GM10248 (cell line): ENCODE data around the gene TREM1.

Experiments
- CTCF ChIA-PET: fragments of 300-600 bp; sonication (Branson Sonifier 250); formaldehyde crosslinking; extraction: SDS; loops from one replicate; lab custom pipeline; 2021; ENCODE audit warnings: antibody characterized with exemption; lab: Yijun Ruan, JAX
- POLR2A ChIA-PET: fragments of 350-650 bp; sonication (Branson Sonifier 250); formaldehyde crosslinking; extraction: SDS; loops from one replicate; lab custom pipeline; 2020; ENCODE audit warnings: antibody characterized with exemption; lab: Yijun Ruan, JAX
- DNase-seq: peaks from one replicate; pipeline ENCODE4 v3.0.0; 2012; ENCODE audit errors: extremely low spot score
- TF ChIP-seq, protein P1 (sequence below): IDR thresholded peaks from 2 replicates; pipeline ENCODE4 v1.5.1; 2012; ENCODE audit warnings: mild to moderate bottlenecking, low read depth; ENCODE audit errors: extremely low read depth, missing control alignments, control extremely low read depth

The TREM1 gene

DNA sequence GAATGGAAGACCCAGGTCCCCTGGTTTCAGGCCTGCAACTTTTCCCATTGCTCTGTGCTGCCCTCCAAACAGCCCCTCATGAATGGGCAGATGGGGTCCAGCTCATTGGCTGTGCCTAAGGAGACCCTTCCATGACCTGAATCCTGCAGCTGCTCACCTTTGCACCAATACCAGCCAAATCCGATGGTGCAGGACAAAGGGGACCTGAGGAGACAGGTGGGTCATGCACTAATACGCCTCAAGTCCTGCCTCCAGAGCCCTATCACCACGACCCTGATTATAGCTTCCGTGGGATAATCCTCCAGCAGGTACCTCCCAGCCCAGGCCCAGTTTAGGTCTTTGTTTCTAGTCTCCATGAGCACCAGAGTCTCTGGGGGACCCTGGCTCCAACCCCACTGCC lies 16.8 kb downstream of the TREM1 start:
- ChIA-PET CTCF (interaction anchor here (1.2 to 1.8 kb wide), 6 partner anchors 9 to 99 kb away, joined by 3 to 6 read pairs (median 4); no protein-coding TSS in a partner anchor), POLR2A (no interaction called here)

DNA sequence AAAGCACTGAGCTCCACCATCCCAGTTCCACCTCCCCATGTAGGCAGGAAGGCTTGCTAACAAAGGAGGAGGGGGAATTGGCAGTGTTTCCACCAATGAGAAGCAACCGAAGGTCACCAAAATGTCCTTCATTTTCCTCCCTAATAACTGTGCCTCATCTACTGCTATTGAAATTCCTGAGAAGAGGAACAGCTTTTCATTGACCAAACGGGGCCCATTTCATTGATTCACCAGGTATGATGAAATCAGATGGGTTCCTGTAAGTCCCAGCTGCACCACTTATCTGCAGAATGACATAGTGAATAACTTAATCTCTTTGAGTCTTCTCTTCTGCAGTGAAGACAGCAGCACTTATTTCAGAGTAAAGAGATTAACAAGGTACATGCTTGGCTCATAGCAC lies 17.3 kb downstream of the TREM1 start:
- DNase-seq = no peak
- POLR2A ChIA-PET = no interaction called here
- CTCF ChIA-PET = interaction anchor here (1.0 to 1.8 kb wide), 7 partner anchors 8 to 99 kb away, joined by 3 to 6 read pairs (median 4); no protein-coding TSS in a partner anchor
- TF ChIP-seq, protein P1, sequence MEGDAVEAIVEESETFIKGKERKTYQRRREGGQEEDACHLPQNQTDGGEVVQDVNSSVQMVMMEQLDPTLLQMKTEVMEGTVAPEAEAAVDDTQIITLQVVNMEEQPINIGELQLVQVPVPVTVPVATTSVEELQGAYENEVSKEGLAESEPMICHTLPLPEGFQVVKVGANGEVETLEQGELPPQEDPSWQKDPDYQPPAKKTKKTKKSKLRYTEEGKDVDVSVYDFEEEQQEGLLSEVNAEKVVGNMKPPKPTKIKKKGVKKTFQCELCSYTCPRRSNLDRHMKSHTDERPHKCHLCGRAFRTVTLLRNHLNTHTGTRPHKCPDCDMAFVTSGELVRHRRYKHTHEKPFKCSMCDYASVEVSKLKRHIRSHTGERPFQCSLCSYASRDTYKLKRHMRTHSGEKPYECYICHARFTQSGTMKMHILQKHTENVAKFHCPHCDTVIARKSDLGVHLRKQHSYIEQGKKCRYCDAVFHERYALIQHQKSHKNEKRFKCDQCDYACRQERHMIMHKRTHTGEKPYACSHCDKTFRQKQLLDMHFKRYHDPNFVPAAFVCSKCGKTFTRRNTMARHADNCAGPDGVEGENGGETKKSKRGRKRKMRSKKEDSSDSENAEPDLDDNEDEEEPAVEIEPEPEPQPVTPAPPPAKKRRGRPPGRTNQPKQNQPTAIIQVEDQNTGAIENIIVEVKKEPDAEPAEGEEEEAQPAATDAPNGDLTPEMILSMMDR = no peak

More for the DNA sequence above, 16.8 kb downstream of the TREM1 start:
- DNase-seq = no peak
- TF ChIP-seq, protein P1 = no peak

DNA sequence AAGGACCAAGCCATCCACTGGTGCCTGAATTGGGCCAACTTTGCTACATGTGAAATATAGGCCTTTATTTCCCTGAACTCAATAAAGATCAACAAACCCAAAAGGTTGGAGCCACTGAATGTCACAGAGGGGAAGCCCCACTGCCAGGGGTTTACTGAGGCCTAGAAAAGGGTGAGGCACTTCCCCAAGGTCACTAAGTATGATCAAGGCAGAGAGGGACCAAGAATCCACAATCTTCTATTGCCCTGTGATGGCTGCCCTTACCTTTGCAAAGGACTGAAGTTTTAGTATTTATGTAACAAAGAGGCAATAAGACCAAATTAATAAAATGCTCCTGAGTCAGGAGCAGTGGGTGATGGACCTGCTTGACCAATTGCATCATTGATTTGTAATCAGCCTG lies 18.0 kb downstream of the TREM1 start:
- no peak for DNase-seq
- ChIA-PET POLR2A (no interaction called here), CTCF (interaction anchor here (1.0 to 1.8 kb wide), 3 partner anchors 9 to 10 kb away, joined by 3 to 6 read pairs (median 4); no protein-coding TSS in a partner anchor)
- TF ChIP-seq, protein P1 = no peak

DNA sequence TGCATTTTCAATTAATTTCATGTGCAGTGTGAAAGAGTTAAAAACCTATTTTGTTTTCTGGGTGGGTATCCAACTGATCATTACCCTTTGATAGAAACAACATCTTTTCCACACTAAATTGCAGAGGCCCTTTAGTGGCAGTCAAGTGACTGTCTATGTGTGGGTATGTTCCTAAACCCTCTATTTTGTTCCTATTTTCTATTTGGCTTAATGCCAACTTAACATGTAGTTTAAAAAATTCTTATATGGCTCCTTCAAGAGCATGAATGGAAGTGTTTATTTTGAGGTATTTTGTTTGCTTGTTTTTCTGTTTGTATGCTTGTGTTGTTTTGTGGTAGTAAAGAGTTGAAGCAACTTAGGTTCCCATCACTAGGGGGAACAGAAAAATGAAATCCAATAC lies 19.9 kb downstream of the TREM1 start:
- TF ChIP-seq, protein P1 = no peak
- ChIA-PET CTCF (interaction anchor here (1.4 kb wide), 1 partner anchor 12 kb away, joined by 4 read pairs; no protein-coding TSS in a partner anchor), POLR2A (no interaction called here)

DNA sequence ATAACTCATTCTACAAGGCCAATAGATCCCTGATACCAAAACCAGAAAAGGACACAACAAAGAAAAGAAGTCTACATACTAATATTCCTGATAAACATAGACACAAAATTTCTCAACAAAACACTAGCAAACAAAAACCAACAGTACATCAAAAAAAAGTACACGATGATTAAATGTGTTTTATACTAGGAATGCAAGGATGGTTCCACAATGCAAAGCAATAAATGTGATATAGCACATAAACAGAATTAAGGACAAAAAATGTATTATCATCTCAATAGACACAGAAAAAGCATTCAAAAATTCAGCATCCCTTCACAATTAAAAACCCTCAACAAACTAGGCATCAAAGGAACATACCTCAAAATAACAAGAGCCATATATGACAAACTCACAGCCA lies 23.2 kb downstream of the TREM1 start:
- POLR2A ChIA-PET = no interaction called here
- no peak for DNase-seq
- CTCF ChIA-PET = no interaction called here
- TF ChIP-seq, protein P1 = no peak

More for the DNA sequence above, 19.9 kb downstream of the TREM1 start:
- no peak for DNase-seq

DNA sequence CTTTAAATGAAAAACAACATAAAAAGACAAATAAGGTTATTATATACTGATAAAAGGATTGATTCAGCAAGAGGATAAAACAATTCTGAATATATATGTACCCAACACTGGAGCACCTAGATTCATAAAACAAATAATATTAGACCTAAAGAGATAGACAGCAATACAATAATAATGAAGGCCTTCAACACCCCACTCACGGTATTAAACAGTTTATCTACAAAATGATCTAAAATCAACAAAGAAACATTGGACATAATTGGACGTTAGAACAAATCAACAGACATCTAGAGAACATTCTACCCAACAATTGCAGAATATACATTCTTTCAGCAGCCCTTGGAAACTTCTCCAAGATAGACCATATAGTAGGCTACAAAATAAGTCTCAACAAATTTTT lies 24.1 kb downstream of the TREM1 start:
- ChIA-PET CTCF (no interaction called here), POLR2A (no interaction called here)
- TF ChIP-seq, protein P1 = no peak
- no peak for DNase-seq

GRCh38 chr6:41258196-41258493 lies 28.3 kb downstream of the TREM1 start:
- CTCF ChIA-PET = interaction anchor here (1.1 to 2.3 kb wide), 3 partner anchors 11 to 21 kb away, joined by 3 to 6 read pairs (median 6); no protein-coding TSS in a partner anchor
- no peak for DNase-seq
- POLR2A ChIA-PET = no interaction called here
- TF ChIP-seq, protein P1 = no peak
